ENCODE results near the gene CYP3A4. TPM values are rescaled to one million over a fixed set of nuclear protein-coding genes. Genes with fewer than 3 reads are reported as not detected.

The CYP3A4 gene
- total and polyA plus RNA-seq, 9 of the 15 experiments (the other 6 are each of a cell fraction or from before 2014, with no cell fraction given): 0.07 to 0.08 TPM; not detected in 7

DNA sequence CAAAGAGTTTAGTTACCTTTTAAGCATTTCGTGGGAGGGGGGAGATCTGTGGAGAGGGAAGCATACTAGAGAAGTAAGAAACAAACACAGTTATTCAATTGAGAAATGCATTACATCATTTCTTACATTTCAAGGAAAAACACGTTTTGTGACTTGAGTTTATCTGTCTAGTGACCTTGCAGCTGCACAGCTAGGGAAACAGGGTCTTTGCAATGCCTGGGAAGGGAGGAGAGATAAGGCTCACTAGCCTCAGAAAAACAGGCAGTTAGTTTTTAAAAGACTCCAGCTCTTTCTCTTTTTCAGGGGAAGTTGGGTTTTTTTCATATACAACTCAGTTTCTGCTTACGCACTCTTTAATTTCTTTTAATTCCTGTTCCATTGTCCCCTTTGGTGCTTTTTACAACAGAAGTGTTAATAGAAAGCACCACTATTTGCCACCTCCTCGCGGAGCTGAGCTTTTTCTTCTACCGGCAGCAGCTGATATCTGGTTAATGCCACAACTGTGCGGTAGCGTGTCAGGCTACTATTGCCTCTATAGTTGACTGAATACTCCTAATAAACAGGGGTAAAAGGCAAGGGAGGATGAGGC, 49.4 kb upstream of the CYP3A4 start (continued):
- TF ChIP-seq TSHZ1 (CRISPR knock-in tag; IDR thresholded peaks at IDR 0.05): no peak
- TF ChIP-seq, protein P1, sequence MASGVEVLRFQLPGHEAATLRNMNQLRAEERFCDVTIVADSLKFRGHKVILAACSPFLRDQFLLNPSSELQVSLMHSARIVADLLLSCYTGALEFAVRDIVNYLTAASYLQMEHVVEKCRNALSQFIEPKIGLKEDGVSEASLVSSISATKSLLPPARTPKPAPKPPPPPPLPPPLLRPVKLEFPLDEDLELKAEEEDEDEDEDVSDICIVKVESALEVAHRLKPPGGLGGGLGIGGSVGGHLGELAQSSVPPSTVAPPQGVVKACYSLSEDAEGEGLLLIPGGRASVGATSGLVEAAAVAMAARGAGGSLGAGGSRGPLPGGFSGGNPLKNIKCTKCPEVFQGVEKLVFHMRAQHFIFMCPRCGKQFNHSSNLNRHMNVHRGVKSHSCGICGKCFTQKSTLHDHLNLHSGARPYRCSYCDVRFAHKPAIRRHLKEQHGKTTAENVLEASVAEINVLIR (CRISPR knock-in tag; IDR thresholded peaks at IDR 0.05): 0 out of 2 replicates have a peak, but pooled peaks have one; percentile 14
- TF ChIP-seq CBFA2T3 (IDR thresholded peaks at IDR 0.05): peak; percentile 98
- peak; percentile 83 to 90 for TF ChIP-seq KDM1A (IDR thresholded peaks at IDR 0.05)
- TF ChIP-seq, protein P2, sequence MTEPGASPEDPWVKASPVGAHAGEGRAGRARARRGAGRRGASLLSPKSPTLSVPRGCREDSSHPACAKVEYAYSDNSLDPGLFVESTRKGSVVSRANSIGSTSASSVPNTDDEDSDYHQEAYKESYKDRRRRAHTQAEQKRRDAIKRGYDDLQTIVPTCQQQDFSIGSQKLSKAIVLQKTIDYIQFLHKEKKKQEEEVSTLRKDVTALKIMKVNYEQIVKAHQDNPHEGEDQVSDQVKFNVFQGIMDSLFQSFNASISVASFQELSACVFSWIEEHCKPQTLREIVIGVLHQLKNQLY (CRISPR knock-in tag; conservative IDR thresholded peaks at IDR 0.05): no peak
- TF ChIP-seq MXI1 (IDR thresholded peaks at IDR 0.05; ENCODE audit: low read depth, low read length): peak; percentile 81; the same call in 1 of the 2 replicates
- no peak for TF ChIP-seq ZNF282 (CRISPR knock-in tag; IDR thresholded peaks at IDR 0.05)
- TF ChIP-seq, protein P3, sequence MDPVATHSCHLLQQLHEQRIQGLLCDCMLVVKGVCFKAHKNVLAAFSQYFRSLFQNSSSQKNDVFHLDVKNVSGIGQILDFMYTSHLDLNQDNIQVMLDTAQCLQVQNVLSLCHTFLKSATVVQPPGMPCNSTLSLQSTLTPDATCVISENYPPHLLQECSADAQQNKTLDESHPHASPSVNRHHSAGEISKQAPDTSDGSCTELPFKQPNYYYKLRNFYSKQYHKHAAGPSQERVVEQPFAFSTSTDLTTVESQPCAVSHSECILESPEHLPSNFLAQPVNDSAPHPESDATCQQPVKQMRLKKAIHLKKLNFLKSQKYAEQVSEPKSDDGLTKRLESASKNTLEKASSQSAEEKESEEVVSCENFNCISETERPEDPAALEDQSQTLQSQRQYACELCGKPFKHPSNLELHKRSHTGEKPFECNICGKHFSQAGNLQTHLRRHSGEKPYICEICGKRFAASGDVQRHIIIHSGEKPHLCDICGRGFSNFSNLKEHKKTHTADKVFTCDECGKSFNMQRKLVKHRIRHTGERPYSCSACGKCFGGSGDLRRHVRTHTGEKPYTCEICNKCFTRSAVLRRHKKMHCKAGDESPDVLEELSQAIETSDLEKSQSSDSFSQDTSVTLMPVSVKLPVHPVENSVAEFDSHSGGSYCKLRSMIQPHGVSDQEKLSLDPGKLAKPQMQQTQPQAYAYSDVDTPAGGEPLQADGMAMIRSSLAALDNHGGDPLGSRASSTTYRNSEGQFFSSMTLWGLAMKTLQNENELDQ (CRISPR knock-in tag; IDR thresholded peaks at IDR 0.05; ENCODE audit: borderline replicate concordance): no peak
- TF ChIP-seq CBX5 (IDR thresholded peaks at IDR 0.05; ENCODE audit: borderline replicate concordance, low read depth): no peak
- TF ChIP-seq ZBTB17 (CRISPR knock-in tag; IDR thresholded peaks at IDR 0.05): no peak
- no peak; the same call in 1 of the 2 replicates for TF ChIP-seq ZKSCAN8 (CRISPR knock-in tag; IDR thresholded peaks at IDR 0.05)
- no peak for TF ChIP-seq HDGF (IDR thresholded peaks at IDR 0.05)
- TF ChIP-seq GATA2 (CRISPR knock-in tag; IDR thresholded peaks at IDR 0.05): peak; percentile 97
- TF ChIP-seq XRCC5 (IDR thresholded peaks at IDR 0.05; ENCODE audit: low read depth, low read length): no peak
- TF ChIP-seq ZSCAN32 (CRISPR knock-in tag; IDR thresholded peaks at IDR 0.05): no peak
- TF ChIP-seq PTBP1 (IDR thresholded peaks at IDR 0.05; ENCODE audit: low read depth, low read length): no peak
- TF ChIP-seq ZZZ3 (IDR thresholded peaks at IDR 0.05): no peak
- peak; percentile 96 for TF ChIP-seq SMARCE1 (IDR thresholded peaks at IDR 0.05)
- no peak for TF ChIP-seq ZNF717 (CRISPR knock-in tag; IDR thresholded peaks at IDR 0.05)
- no peak for TF ChIP-seq PYGO2 (tag; IDR thresholded peaks at IDR 0.05)
- TF ChIP-seq SOX6 (IDR thresholded peaks at IDR 0.05): peak; percentile 93

Measured in K562 (cell line).